Measurements from ENCODE around the gene INAFM1. TPM values are rescaled to one million over a fixed set of nuclear protein-coding genes. Genes with fewer than 3 reads are reported as not detected.
A peak's percentile ranks its signal among the peaks of the same experiment; 100 is the strongest.

The INAFM1 gene
- total RNA-seq, 3 donors from 2014 or later = 14.7 to 28.9 (median 16.7) TPM

- no peak for ATAC-seq
- Histone ChIP-seq H3K9me3 (no peaks in the 10 kb centered on the region), H3K4me3 (no peak overlapping the region), H3K36me3 (ENCODE audit: low read depth) (peaks cover 20% of the 10 kb centered on the region), H3K4me1 (ENCODE audit: low read depth) (no peaks in the 10 kb centered on the region)
- peak in 1 of 3 donors; percentile 27 for DNase-seq
- TF ChIP-seq CTCF (IDR thresholded peaks at IDR 0.05) = no peak
- intact Hi-C loops (cut with DNase I, micrococcal nuclease) = no loop called here
Observed at GRCh38 chr19:47264629-47265028, 10.1 kb upstream of the INAFM1 start.

- ATAC-seq (no peak), DNase-seq (peak in 1 of 3 donors; percentile 54)
- no peak for TF ChIP-seq CTCF (IDR thresholded peaks at IDR 0.05)
- peaks cover 20% of the 10 kb centered on the region for H3K36me3 ChIP-seq (ENCODE audit: low read depth)
- H3K4me3 ChIP-seq = no peak overlapping the region
- no peaks in the 10 kb centered on the region for H3K9me3 ChIP-seq
- intact Hi-C loops (cut with DNase I, micrococcal nuclease) = no loop called here
- no peaks in the 10 kb centered on the region for H3K4me1 ChIP-seq (ENCODE audit: low read depth)
Observed at GRCh38 chr19:47266401-47266941, 8.2 kb upstream of the INAFM1 start.

- peaks cover 20% of the 10 kb centered on the region for H3K36me3 ChIP-seq (ENCODE audit: low read depth)
- no peaks in the 10 kb centered on the region for H3K9me3 ChIP-seq
- ATAC-seq (no peak), DNase-seq (no peak)
- no peak overlapping the region for H3K4me3 ChIP-seq
- TF ChIP-seq CTCF (IDR thresholded peaks at IDR 0.05) = no peak
- H3K4me1 ChIP-seq (ENCODE audit: low read depth) = no peaks in the 10 kb centered on the region
- intact Hi-C loops (cut with DNase I, micrococcal nuclease) = no loop called here
Observed at GRCh38 chr19:47267350-47267759, 7.3 kb upstream of the INAFM1 start.

- no peak for TF ChIP-seq CTCF (IDR thresholded peaks at IDR 0.05)
- Histone ChIP-seq H3K4me1 (ENCODE audit: low read depth) (peaks cover 5% of the 10 kb centered on the region), H3K4me3 (no peak overlapping the region), H3K36me3 (ENCODE audit: low read depth) (peaks cover 20% of the 10 kb centered on the region), H3K9me3 (no peaks in the 10 kb centered on the region)
- ATAC-seq (no peak), DNase-seq (no peak)
- intact Hi-C loops (cut with DNase I, micrococcal nuclease) = no loop called here
Observed at GRCh38 chr19:47268028-47268427, 6.7 kb upstream of the INAFM1 start.

GRCh38 chr19:47269596-47269995 is 5.1 kb upstream of the INAFM1 start:
- H3K9me3 ChIP-seq = no peaks in the 10 kb centered on the region
- peaks cover 5% of the 10 kb centered on the region for H3K4me1 ChIP-seq (ENCODE audit: low read depth)
- no peak for ATAC-seq
- TF ChIP-seq CTCF (IDR thresholded peaks at IDR 0.05) = no peak
- no peak for DNase-seq
- no peak overlapping the region for H3K4me3 ChIP-seq
- intact Hi-C loops (cut with DNase I, micrococcal nuclease) = no loop called here
- H3K36me3 ChIP-seq (ENCODE audit: low read depth) = peaks cover 17% of the 10 kb centered on the region

- TF ChIP-seq CTCF (IDR thresholded peaks at IDR 0.05) = no peak
- Histone ChIP-seq H3K4me3 (no peak overlapping the region), H3K4me1 (ENCODE audit: low read depth) (peaks cover 11% of the 10 kb centered on the region), H3K36me3 (ENCODE audit: low read depth) (peaks cover 10% of the 10 kb centered on the region), H3K9me3 (no peaks in the 10 kb centered on the region)
- ATAC-seq (no peak), DNase-seq (peak in 1 of 3 donors; percentile 51)
- intact Hi-C loops (cut with DNase I, micrococcal nuclease) = no loop called here
Observed at GRCh38 chr19:47270408-47270807, 4.3 kb upstream of the INAFM1 start.
